ENCODE data around the gene HEBP2.

The HEBP2 gene

DNA sequence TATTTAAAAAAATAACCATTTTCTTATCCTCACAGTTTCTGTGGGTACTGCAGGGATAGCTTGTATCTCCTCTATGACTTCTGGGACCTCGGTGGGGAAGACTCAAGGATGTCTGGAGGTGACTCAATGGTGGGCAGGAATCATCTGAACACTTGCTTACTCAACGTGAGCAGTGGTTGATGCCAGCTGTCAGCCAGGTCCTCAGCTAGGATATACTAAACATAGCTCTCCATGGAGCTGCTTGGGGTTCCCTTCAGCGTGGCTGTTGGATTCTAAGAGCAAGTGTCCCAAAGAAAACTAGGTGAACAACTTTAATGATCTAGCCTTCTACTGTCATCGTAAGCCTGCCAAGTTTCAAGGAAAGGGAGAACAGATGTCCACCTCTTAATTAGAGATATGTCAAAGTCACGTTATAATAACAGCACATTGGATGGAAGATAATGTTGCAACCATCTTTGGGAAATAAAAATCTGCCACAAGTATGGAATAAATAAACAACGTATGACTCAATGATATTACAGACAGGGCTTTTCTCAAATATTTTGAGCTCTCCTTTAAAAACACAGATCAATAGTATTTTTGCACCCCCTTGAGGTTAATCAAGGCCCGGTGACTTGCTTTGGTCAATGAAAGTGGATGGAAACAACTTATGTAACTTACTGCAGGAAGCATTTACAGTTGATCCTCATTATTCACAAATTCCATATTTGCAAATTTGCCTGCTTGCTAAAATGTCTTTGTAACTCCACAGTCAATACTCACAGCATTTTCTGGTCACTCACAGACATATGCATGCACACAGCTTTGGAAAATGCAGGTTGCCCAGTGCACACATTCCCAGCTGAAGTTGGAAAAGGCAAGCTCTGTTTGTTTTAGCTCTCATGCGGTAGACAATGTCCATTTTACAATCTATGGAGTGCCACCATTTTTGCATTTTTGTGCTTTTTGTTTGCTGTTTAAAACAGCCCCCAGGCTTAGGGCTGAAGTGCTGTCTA is 6.6 kb upstream of the HEBP2 start:
- DNase-seq: no peak

DNA sequence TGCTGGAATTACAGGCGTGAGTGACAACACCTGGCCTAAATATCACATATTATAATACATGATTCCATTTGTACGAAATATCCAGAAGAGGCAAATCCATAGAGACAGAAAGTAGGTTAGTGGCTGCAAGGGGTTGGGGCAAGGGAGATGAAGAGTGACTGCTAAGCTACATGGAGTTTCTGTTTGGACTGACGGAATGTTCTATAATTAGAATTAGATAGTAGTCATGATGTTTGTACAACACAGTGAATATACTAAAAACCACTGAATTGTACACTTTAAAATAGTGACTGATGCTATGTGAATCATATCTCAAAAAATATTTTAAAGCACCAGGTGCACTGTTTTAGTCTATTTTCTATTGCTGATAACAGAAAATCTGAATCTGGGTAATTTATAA is 3.7 kb upstream of the HEBP2 start:
- no peak for DNase-seq

DNA sequence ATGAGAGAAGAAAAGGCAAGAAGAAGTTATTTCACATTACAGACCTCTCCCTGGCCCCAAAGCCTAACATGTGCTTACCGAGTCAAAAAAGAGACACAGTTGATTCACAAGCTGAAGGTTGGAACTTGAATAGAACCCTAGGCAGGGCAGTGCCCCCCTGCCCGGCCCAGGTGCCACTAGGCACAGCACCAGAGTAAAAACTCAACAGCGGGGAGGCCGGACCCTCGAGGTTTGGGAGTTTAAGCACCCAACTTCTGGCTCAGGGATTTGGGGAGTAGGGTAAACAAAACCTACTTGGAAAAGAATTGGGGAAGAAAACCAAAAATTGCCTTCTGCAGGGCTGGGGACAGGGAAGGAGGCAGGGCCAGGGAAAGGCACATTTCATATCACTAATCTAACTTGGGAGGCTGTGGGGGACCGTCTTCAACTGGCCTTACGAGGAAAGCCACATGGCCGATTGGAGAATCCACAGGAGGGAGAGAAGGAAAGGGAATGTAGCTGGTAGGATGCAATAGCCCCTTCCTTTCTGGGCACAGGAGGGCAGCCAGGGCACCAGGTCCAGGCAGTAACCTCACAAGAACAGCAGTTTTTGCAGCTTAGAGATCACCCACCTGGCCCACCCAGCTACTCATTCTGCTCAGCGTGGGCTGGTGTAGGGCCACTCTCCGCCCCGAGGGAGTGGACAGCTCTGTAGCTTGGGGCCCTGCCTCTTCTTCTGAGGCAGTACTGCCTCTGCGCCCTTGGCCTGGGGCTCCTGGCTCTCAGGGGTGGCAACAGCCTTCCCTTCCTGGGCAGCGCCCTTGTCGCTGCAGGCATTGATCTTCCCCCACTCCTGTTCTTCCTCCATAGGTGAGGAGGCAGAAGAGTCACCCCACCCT is 1.8 kb upstream of the HEBP2 start:
- no peak for DNase-seq

DNA sequence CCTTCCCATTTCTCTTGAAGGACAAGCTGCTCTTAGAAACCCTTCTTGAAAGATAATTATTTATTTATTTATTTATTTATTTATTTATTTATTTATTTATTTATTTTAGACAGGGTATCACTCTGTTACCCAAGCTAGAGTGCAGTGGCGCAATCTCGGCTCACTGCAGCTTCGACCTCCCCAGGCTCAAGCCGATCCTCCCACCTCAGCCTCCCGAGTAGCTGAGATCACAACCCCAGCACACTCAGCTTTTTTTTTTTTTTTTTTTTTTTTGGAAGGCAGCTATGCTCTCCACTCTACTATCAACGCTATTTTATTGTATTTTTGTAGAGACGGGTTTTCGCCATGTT is 1.2 kb upstream of the HEBP2 start:
- no peak for DNase-seq

DNA sequence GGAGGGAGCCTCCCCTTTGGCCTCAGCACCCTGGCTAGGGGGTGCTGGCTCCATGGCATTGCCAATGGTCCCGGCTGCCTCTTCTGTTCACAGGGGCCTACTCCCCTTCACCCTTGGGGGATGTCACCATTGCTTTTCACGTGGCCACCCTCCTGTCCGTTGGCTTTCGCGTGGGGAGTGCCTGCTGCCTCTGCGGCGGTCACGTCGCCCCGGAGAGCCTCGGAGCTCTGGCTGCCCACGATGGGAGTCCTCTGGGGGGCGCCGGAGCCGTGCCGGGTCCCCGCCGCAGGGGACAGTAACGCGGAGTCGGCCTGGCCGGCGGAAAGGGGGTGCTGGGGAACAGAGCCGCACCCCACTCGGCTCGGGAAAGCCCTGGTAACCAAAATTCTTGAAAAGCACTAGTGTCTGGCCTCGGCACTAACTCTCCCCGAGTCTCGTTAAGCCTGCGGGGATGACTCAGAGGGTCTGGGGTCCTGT is 661 bp upstream of the HEBP2 start:
- DNase-seq: peak; percentile 51

DNA sequence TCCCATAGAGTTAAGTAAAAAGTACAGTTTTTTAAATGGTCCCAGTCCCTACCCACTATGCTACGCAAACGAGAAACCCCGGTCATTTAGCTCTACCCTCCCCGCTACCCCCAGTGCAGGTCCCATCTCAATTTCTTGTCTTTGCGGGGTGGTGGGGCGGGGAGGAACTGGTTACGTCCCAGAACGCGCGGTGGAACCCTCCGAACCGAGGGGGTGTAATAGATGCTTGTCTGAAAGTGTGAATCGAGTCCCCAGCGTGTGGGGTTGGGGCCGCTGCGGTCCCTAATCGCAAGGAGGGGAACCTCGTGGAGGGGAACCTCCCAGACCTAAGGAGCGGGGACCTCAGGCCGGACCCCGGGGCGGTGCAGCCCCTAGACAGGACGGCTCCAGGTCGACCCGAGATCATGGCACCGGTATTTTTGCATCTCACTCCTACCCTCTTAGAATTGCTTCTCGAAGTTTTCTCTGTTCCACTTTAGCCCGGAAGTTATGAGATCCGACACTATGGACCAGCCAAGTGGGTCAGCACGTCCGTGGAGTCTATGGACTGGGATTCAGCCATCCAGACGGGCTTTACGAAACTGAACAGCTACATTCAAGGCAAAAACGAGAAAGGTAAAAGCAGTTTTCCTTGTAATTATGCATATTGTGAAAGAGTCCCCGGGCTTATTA is 779 bp downstream of the HEBP2 start:
- peak; percentile 43 for DNase-seq

DNA sequence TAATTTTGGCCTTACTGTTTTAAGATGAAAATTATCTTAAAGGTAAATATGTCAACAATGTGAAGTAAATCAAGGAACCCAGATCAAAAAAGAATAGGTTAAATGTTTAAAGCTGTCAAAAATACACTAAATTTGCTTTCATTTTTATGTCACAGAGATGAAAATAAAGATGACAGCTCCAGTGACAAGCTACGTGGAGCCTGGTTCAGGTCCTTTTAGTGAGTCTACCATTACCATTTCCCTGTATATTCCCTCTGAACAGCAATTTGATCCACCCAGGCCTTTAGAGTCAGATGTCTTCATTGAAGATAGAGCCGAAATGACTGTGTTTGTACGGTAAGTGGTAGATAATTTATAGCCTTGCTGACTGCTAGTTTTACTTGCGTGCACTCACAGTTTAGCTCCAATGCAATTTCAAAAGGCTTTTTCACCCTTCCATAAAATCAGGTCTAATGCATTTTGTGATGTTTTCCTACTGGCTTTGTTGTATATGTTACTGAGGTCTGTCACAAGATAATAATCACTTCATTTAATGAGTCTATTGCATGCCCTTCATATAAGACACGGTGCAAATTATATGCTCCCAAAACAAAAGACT is 1.9 kb downstream of the HEBP2 start:
- no peak for DNase-seq

DNA sequence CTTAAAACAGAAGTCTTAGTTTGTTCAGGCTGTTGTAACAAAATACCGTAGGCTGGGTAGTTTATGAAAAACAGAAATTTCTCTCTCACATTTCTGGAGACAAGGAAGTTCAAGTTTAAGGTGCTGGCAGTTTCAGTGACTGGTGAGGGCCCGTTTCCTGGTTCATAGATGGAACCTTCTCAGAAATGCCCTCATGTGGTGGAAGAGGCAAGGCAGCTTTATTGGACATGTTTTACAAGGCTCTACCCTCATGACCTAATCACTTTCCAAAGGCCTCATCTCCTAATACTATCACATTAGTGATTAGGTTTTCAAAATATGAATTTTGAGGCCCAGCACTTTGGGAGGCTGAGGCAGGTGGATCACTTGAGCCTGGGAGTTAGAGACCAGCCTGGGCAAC is 2.4 kb downstream of the HEBP2 start:
- DNase-seq: no peak

DNA sequence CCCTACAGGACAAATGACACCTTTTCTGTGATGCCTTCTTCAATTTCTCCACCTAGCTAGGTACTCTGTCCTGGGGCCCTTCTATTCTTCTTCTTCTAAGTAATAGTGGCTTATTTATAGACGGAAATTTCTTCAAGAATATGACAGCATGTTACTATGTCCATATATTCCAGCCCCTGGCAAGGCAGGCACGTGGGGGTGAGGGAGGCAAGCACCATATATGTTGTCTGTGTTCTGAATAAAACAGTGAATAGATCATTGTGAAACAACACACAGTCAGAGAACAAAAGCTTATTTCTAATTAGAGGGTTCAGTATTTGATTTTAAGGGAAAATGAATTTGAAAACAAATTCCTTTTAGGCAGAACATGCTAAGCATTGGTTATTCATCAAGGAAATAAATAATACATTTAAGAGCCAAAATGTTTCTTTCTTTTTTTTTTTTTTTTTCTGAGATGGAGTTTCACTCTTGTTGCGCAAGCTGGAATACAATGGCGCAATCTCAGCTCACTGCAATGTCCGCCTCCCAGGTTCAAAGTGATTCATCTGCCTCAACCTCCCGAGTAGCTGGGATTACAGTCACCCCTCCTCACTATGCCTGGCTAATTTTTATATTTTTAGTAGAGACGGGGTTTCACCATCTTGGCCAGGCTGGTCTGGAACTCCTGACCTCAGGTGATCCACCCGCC is 6.2 kb downstream of the HEBP2 start:
- DNase-seq: no peak

DNA sequence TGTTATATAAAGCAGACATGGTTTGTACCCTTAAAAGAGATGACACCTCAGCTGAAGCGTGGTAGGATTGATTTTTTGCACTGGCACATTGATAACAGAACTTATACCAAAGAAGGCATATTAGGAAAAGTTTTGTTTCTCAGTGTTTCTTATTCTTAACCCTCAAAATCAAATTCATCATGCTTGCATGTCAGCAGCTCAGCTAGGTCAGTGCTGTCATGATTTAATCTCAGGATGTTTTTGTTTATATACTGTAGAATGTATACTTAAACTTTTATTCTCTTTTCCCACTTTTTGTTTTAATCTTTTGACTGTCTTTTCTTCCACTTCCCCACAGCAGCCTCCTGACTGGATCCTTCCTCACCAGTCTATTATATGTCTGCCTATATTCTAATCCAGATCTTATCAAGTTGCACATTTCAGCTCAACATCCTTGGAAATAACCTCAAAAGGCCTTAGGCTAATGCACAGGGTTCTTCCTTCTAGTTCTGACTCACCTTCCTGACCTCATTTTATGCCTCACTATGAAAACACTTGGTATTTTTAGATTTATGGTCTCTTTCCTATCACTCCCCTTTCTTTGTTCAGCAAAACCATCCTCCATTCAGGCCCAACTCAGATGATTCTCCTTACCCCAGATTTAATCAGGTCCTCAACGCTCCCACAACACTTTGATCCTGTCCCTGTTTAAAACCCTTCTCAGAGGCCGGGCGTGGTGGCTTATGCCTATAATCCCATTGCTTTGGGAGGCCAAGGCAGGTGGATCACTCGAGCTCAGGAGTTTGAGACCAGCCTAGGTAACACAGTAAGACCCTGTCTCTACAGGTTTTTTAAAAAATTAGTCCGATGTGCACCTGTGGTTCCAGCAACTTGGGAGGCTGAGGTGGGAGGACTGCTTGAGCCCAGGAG is 7.2 kb downstream of the HEBP2 start:
- DNase-seq: no peak

DNA sequence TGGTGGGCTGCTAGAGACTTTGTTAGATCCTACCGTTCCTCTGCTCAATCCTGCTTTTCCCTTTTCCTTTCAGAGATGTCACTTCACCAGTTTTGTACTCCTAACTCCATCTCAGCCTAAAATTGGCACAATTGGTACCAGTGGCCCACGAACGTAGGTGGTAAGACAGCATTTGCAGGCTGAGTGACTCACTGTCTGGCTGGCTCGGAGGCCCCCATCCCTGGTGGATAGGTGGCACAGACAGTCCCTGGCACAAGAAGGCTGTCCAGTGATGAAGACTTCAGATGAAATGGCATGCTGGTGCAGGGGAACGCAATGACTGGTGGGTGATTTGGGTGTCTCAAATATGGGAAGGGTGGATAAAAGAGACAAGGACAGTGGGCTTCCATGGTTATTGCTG is 11.1 kb downstream of the HEBP2 start:
- DNase-seq: no peak

DNA sequence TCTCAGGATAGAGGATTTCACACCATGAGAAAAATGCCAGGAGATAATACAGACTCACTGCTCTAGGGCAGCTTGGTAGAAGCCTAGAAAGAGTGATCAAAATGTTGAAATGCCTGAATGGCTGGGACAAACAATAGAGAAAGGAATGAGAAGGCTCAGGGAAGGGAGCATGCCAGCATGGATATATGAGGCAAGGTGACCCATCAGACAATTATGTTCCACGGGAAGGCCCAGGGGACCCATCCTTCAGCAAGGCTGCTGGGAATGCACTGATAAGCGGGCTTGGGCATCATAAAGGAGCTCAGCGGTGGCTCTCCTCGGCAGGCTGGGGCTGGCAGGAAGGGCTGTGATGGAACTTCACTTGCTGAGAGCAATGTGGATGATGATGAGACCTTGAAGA is 12.2 kb downstream of the HEBP2 start:
- no peak for DNase-seq

DNA sequence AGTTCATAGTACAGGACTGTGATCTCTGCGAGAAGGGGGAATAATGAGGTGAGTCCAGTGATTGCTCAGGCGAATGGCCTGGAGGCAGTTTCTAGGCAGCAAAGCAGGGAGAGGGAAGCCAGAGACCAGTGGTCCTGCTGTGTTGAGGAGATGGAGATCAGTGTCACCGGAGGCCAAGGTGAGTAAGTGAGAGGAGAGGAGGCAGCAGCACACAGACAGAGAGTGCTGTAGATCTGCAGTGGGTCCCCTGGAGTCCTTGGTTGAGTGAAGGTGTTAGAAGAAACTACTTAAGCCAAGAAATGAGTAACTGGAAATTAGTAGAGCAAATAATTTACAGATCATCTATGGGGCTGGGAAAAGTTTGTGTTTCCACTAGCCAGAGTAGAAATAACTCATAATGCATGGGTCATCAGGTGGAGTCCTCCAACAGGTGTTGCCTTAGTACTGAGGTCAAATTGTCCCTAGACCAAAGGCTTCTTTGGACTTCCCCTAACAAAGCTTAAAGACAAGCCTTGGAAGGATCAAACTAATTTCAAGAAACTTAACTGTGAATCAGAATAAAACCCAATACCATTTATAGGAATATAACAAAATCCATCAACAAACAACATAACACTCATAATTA is 13.6 kb downstream of the HEBP2 start:
- DNase-seq: no peak

DNA sequence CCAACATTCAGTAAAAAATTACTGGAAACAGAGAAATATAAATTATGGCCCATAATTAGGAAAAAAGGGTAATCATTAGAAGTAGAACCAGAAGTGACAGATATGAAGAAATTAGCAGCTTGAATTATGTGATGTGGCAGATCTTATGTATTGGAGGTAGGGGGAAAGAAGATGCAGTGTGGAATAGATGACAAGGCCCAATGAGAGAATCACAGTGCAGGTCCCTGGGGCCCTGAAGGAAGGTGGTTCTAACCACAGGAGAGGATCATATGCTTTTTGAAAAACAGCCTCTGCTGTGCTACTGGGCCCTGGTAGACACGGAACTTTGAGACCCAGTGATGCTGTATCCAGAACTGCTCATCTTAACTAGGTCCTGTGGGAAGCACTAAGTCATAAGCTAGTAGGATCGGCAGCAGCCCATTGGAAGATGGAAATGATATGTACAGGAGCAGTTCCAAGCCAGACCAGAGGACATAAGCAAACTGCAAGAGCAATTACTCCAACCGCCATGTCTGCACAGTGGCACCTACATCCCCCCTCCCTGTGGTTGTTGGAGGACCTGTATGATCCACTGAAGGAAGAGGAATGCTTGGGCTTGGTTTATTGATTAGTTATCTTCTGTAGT is 14.2 kb downstream of the HEBP2 start:
- DNase-seq: no peak

DNA sequence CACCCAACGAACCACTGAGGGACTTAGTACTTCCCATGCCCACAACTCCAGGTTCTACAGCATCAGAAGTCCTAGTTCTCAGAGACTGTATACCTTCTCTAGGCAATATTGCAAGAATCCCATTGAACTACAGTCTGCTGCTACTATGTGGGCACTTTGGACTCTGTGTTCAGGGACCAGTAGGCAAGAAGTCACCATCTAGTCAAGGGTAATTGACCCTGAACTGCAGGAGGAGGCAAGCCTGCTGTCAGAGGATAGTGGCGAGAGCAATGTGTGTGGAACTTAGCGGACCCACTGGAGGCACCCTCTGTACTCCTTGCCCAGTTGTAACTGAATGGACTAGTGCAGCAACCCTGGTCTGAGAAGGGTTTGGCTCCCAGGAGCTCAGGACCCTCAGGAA is 15.7 kb downstream of the HEBP2 start:
- no peak for DNase-seq

DNA sequence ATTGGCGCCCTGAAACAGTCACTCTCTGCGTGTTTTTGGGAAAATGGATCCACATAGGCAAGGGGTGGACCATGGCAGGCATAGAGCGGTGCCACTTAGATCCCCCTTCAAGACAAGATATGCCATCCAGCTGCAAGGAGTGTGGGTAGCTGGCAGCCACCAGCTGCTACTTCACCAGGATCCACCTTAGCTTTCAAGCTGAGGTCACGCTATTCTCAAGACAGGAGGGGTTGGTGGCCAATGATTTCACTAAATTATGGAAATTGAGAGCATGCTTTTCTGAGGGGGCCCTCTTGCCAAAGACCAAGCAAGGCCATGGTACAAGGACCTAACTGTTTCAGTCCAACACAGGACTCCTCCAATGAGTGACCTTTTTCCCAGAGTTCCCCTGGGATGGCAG is 16.3 kb downstream of the HEBP2 start:
- no peak for DNase-seq

DNA sequence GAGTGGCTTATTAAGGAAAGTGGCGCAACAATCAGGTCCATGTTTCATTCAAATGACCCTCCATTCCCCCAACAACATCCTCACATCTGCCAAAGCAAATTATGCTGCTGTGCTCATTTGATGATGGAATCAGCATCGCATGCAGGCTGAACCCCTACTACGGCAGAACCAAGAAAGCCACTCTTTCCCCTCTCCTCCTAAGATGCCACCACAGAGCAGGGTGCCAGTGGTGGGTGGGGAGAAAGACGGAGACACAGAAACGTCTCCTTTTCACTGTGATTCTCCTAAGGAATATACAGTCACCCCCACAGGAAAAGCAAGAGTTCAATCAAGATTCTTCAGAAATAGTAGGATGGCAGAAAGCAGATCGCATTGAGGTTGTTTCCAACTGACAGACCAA is 17.1 kb downstream of the HEBP2 start:
- no peak for DNase-seq

DNA sequence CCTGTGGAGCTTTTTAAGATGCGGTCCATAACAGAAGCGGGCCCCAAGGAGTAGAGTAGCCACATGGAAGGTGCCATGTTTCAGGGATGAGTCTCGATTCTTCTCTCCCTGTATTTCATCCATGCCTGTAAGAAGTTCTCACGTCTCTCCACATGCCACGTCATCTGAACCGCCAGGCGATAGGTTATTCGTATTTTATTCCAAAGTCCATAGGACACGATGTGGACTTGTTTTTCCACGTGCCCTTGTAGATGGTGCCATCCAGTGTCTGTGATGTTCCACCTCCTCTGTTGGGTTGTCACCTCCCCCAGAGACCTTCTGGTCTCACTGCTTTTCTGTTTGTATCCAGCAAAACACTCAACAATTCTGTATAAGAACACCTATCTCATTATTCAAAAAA is 17.6 kb downstream of the HEBP2 start:
- no peak for DNase-seq

DNA sequence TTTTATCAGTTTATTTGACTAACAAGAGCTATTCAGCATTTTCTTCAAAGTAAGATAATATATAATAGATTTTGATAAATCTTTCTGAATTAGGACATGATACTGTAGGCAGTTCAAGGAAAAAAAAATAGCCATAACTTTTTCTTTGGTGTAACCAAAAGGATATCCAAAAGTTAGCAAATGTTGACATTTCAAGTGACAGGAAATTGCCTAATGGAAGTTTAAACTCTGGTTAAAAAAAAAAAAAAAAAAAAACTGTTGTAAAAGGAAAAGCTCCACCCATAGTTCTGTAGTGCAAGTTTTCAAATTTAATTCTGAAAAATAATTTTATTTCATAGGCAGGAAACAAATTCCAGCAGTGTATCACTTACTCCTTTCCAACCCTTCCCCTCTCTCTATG is 18.8 kb downstream of the HEBP2 start:
- DNase-seq: no peak

Data from femur (tissue), 1 donor.